Omental fat pad (tissue), 4 donors: ENCODE data around the gene CIAO1. TPM values are rescaled to one million over a fixed set of nuclear protein-coding genes. Genes with fewer than 3 reads are reported as not detected.
A peak's percentile ranks its signal among the peaks of the same experiment; 100 is the strongest.

Experiments
- ATAC-seq: fragments of 150-250 bp; one replicate; pipeline ENCODE4 v1.9.1; 2016; ENCODE audit warnings: mild to moderate bottlenecking, moderate library complexity; ENCODE audit not compliant: low FRiP score
- DNase-seq: peaks from one replicate; pipeline ENCODE4 v3.0.0-alpha.2; 2019; ENCODE audit warnings: low spot score
- CTCF ChIP-seq, 3 donors: fragments of 450-650 bp; IDR thresholded peaks; one replicate each; pipeline ENCODE4 v1.5.1; 2016 to 2017; ENCODE audit warnings: antibody characterized with exemption in 3 of 3, mild to moderate bottlenecking in 3 of 3, moderate library complexity in 2 of 3
- total RNA-seq, 4 donors: library from RNA; depleted of rRNA; stranded (reverse); fragments of >200 nt; gene quantifications; one replicate each; pipeline ENCODE4 v1.1.0, GENCODE V29; 2016

The CIAO1 gene
- total RNA-seq, 4 donors from 2014 or later, result 80.9 to 117 (median 105) TPM

- ATAC-seq, result peak; percentile 60
- no peak for TF ChIP-seq CTCF (IDR thresholded peaks at IDR 0.05)
These were observed 24.0 kb upstream of the CIAO1 start for GRCh38 chr2:96241900-96242611.

GRCh38 chr2:96243843-96244242 lies 22.2 kb upstream of the CIAO1 start:
- ATAC-seq, result no peak
- TF ChIP-seq CTCF (IDR thresholded peaks at IDR 0.05), result no peak
- no peak for DNase-seq

More at GRCh38 chr2:96241900-96242611, 24.0 kb upstream of the CIAO1 start:
- DNase-seq, result no peak

- TF ChIP-seq CTCF (IDR thresholded peaks at IDR 0.05), result no peak
- DNase-seq, result no peak
- ATAC-seq, result no peak
These were observed 20.2 kb upstream of the CIAO1 start for GRCh38 chr2:96245609-96246390.

GRCh38 chr2:96247009-96247408 lies 19.0 kb upstream of the CIAO1 start:
- no peak for DNase-seq
- TF ChIP-seq CTCF (IDR thresholded peaks at IDR 0.05), result no peak
- ATAC-seq, result no peak

- no peak for DNase-seq
- ATAC-seq, result no peak
- no peak for TF ChIP-seq CTCF (IDR thresholded peaks at IDR 0.05)
These were observed 18.1 kb upstream of the CIAO1 start for GRCh38 chr2:96247896-96248295.

- TF ChIP-seq CTCF (IDR thresholded peaks at IDR 0.05), result no peak
- no peak for DNase-seq
- ATAC-seq, result no peak
These were observed 17.4 kb upstream of the CIAO1 start for GRCh38 chr2:96248624-96249023.
